Measurements from ENCODE around the gene C16orf82.
"Not testable (repeated sequence)": the region's sequence is repeated elsewhere in the genome, so short reads cannot be mapped to it uniquely, and the experiment has no call there.

The C16orf82 gene

GRCh38 chr16:27085182-27085581 is 18.5 kb downstream of the C16orf82 start:
- FAIRE-seq (no peak), DNase-seq (ENCODE audit: extremely low spot score, insufficient read length, low read depth) (no peak)

- not testable (repeated sequence) for FAIRE-seq; DNase-seq (ENCODE audit: extremely low spot score, insufficient read length, low read depth)
These were observed 19.3 kb downstream of the C16orf82 start for GRCh38 chr16:27086031-27086430.

- no peak for FAIRE-seq
These were observed 21.5 kb downstream of the C16orf82 start for GRCh38 chr16:27088216-27088615.

GRCh38 chr16:27096375-27096774 is 29.6 kb downstream of the C16orf82 start:
- no peak for DNase-seq (ENCODE audit: extremely low spot score, insufficient read length, low read depth)

More at GRCh38 chr16:27088216-27088615, 21.5 kb downstream of the C16orf82 start:
- no peak for DNase-seq (ENCODE audit: extremely low spot score, insufficient read length, low read depth)

GRCh38 chr16:27097800-27098230 is 31.1 kb downstream of the C16orf82 start:
- no peak for FAIRE-seq
- DNase-seq (ENCODE audit: extremely low spot score, insufficient read length, low read depth): no peak

More at GRCh38 chr16:27096375-27096774, 29.6 kb downstream of the C16orf82 start:
- FAIRE-seq: no peak

GRCh38 chr16:27098366-27099049 is 31.8 kb downstream of the C16orf82 start:
- DNase-seq (ENCODE audit: extremely low spot score, insufficient read length, low read depth): no peak
- FAIRE-seq: no peak

- no peak for DNase-seq (ENCODE audit: extremely low spot score, insufficient read length, low read depth)
- FAIRE-seq: no peak
These were observed 36.2 kb downstream of the C16orf82 start for GRCh38 chr16:27102701-27103575.

- no peak for DNase-seq (ENCODE audit: extremely low spot score, insufficient read length, low read depth)
- FAIRE-seq: no peak
These were observed 37.2 kb downstream of the C16orf82 start for GRCh38 chr16:27103954-27104353.

- DNase-seq (ENCODE audit: extremely low spot score, insufficient read length, low read depth): no peak
- FAIRE-seq: no peak
These were observed 39.6 kb downstream of the C16orf82 start for GRCh38 chr16:27106305-27106704.

- no peak for DNase-seq (ENCODE audit: extremely low spot score, insufficient read length, low read depth)
- no peak for FAIRE-seq
These were observed 40.5 kb downstream of the C16orf82 start for GRCh38 chr16:27107185-27107592.

GRCh38 chr16:27108051-27108770 is 41.5 kb downstream of the C16orf82 start:
- DNase-seq (ENCODE audit: extremely low spot score, insufficient read length, low read depth): no peak

GRCh38 chr16:27108826-27109665 is 42.3 kb downstream of the C16orf82 start:
- no peak for FAIRE-seq
- no peak for DNase-seq (ENCODE audit: extremely low spot score, insufficient read length, low read depth)

More at GRCh38 chr16:27108051-27108770, 41.5 kb downstream of the C16orf82 start:
- FAIRE-seq: no peak

- peak; percentile 31 for FAIRE-seq
- peak; percentile 59 for DNase-seq (ENCODE audit: extremely low spot score, insufficient read length, low read depth)
These were observed 43.2 kb downstream of the C16orf82 start for GRCh38 chr16:27109666-27110523.

- DNase-seq (ENCODE audit: extremely low spot score, insufficient read length, low read depth) (no peak), FAIRE-seq (no peak)
These were observed 43.8 kb downstream of the C16orf82 start for GRCh38 chr16:27110524-27110896.

- DNase-seq (ENCODE audit: extremely low spot score, insufficient read length, low read depth): no peak
- FAIRE-seq: no peak
These were observed 44.8 kb downstream of the C16orf82 start for GRCh38 chr16:27111486-27111885.

- DNase-seq (ENCODE audit: extremely low spot score, insufficient read length, low read depth) (no peak), FAIRE-seq (no peak)
These were observed 45.5 kb downstream of the C16orf82 start for GRCh38 chr16:27112093-27112811.

GRCh38 chr16:27113341-27113841 is 46.7 kb downstream of the C16orf82 start:
- peak; percentile 90 for FAIRE-seq
- peak; percentile 23 for DNase-seq (ENCODE audit: extremely low spot score, insufficient read length, low read depth)

- no peak for FAIRE-seq
- no peak for DNase-seq (ENCODE audit: extremely low spot score, insufficient read length, low read depth)
These were observed 47.3 kb downstream of the C16orf82 start for GRCh38 chr16:27114006-27114405.

All from GM18507 (cell line).